Measurements from ENCODE around the gene RIPK3.

DNA sequence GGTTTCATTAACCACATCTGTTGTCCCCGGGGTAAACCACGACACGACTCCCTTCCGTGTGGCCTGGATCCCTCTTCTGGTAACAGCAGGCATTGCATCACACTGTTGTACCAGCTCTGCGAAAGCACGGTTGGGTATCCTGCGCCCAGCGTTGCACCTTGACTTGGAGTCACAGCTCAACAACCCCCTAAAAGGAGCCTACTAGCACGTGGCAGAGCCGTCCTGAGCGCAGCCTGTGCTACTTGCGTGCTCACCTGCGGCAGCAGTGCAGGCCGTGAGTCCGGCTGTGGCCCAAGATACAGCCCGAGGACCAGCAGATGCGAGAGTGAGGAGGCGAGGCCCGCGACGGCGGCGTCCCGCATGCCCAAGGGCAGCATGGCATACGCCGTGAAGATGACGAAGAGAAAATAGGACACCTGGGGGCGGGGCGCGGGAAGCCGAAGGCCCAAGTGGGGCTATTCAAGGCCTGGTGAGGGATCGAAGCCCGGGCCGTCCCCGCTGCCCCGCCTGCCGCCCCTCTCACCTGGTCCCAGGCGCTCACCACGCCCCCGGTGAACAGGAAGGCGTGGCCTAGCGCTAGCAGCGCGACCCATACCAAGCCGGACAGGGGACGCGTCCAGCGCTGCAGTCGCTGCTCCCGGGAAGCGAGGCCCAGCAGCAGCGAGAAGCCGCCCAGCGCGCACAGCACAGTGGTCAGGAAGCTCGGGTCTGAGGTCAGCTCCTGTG is 7.4 kb downstream of the RIPK3 start:
- TF ChIP-seq, protein P1, sequence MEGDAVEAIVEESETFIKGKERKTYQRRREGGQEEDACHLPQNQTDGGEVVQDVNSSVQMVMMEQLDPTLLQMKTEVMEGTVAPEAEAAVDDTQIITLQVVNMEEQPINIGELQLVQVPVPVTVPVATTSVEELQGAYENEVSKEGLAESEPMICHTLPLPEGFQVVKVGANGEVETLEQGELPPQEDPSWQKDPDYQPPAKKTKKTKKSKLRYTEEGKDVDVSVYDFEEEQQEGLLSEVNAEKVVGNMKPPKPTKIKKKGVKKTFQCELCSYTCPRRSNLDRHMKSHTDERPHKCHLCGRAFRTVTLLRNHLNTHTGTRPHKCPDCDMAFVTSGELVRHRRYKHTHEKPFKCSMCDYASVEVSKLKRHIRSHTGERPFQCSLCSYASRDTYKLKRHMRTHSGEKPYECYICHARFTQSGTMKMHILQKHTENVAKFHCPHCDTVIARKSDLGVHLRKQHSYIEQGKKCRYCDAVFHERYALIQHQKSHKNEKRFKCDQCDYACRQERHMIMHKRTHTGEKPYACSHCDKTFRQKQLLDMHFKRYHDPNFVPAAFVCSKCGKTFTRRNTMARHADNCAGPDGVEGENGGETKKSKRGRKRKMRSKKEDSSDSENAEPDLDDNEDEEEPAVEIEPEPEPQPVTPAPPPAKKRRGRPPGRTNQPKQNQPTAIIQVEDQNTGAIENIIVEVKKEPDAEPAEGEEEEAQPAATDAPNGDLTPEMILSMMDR (IDR thresholded peaks at IDR 0.05) = peak in 3 of 4 experiments; percentile 27 to 72 (median 65)
- TF ChIP-seq POLR2AphosphoS5 (IDR thresholded peaks at IDR 0.05) (peak; percentile 46), POLR2A (IDR thresholded peaks at IDR 0.05) (no peak)

Data from prostate gland (tissue), 2 donors.